ENCODE data around the gene GRK5. TPM values are rescaled to one million over a fixed set of nuclear protein-coding genes. Genes with fewer than 3 reads are reported as not detected.
A peak's percentile ranks its signal among the peaks of the same experiment; 100 is the strongest.

GRK5 gene
- total RNA-seq, 5 donors from 2014 or later (not counting 1 experiment from before 2014, with no cell fraction given) = 21.7 to 36.8 (median 30.6) TPM

DNA sequence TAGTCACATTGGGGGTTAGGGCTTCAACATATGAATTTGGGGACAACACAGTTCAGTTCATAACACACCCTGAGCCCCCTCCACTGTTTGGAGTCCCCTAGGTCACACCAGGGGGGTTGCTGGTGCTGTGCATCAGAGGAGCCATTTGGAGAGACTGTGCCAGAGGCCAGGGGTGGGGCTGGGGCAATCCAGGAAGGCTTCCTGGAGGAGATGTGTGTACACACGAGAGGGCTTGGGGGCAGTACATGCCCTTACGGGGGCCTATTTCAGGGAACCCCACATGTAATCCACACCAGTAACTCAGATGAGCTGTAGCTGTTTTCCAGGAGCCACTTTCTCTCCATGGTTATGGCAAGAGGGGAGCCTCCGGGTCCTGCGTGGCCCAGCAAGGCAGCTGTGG lies 151.7 kb downstream of the GRK5 start:
- POLR2A ChIA-PET = no interaction called here
- Histone ChIP-seq H3K4me3 (ENCODE audit: control insufficient read depth in 1 of 2, extremely low read depth in 1 of 2, low read length in 1 of 2) (no peak overlapping the region), H3K27me3 (replicated peaks in 1 of 2; ENCODE audit: control insufficient read depth in 2 of 2, extremely low read depth in 1 of 2, insufficient read depth in 2 of 2, low read length in 1 of 2) (no peaks in the 10 kb centered on the region), H3K9me3 (peaks cover 2% of the 10 kb centered on the region), H3K4me1 (ENCODE audit: control insufficient read depth in 1 of 2, extremely low read depth in 1 of 2, insufficient read depth in 2 of 2, low read length in 2 of 2) (peaks cover 0 to 15% of the 10 kb centered on the region in 2 experiments), H3K36me3 (ENCODE audit: control insufficient read depth in 2 of 2, extremely low read depth in 1 of 2, insufficient read depth in 1 of 2, low read length in 1 of 2) (no peaks in the 10 kb centered on the region), H3K27ac (ENCODE audit: low read length) (no peak overlapping the region)
- H3K4me3 Mint-ChIP-seq = no peak overlapping the region
- peaks cover 39% of the 10 kb centered on the region for H3K36me3 Mint-ChIP-seq
- 100% methylated on average over 2 of the region's 4 CpGs for WGBS (ENCODE audit: insufficient coverage)
- H3K27ac Mint-ChIP-seq = no peak overlapping the region
- DNase-seq (no peak), ATAC-seq (replicated peaks in 1 of 4) (no peak)
- H3K27me3 Mint-ChIP-seq = no peaks in the 10 kb centered on the region
- peaks cover 11 to 17% (median 14%) of the 10 kb centered on the region in 3 donors for H3K4me1 Mint-ChIP-seq
- CTCF ChIA-PET = no interaction called here
- peaks cover 3 to 12% (median 10%) of the 10 kb centered on the region in 3 donors for H3K9me3 Mint-ChIP-seq

DNA sequence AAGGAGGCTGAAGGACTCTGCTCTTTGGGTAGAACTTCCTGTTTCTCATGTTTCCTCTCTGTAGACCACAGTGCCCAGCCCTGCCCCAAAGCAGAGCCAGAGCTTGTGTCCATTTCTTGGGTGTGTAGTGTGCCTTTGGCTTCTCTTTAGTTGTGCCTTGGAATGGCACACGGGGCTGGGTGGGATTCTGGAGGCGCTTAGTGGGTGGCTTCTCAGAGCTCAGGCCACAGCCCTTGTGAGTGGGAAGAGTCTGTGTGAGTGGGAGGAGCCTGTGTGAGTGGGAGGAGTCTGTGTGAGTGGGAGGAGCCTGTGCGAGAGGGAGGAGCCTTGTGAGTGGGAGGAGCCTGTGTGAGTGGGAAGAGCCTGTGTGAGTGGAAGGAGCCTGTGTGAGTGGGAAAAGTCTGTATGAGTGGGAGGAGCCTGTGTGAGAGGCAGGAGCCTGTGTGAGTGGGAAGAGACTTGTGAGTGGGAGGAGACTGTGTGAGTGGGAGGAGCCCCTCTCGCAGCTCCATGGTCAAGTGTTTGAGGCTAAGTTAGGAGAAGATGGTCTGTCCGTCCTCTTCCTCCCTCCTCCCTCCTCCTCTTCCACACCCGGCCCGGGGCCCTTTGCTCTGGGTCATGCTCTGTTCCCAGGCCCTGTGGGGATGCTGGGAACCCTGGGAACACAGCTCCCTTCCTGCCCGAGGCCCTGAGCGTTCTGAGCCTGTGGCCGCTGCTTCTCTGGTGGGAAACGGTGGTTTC lies 153.0 kb downstream of the GRK5 start:
- Mint-ChIP-seq H3K27ac (no peak overlapping the region), H3K36me3 (peaks cover 45% of the 10 kb centered on the region), H3K27me3 (no peaks in the 10 kb centered on the region), H3K4me3 (no peak overlapping the region), H3K4me1 (peaks cover 11 to 25% (median 17%) of the 10 kb centered on the region in 3 donors), H3K9me3 (peaks cover 3 to 12% (median 10%) of the 10 kb centered on the region in 3 donors)
- Histone ChIP-seq H3K27ac (ENCODE audit: low read length) (no peak overlapping the region), H3K36me3 (ENCODE audit: control insufficient read depth in 2 of 2, extremely low read depth in 1 of 2, insufficient read depth in 1 of 2, low read length in 1 of 2) (peaks cover 0 to 2% of the 10 kb centered on the region in 2 donors), H3K9me3 (peaks cover 2% of the 10 kb centered on the region), H3K4me1 (ENCODE audit: control insufficient read depth in 1 of 2, extremely low read depth in 1 of 2, insufficient read depth in 2 of 2, low read length in 2 of 2) (peaks cover 0 to 15% of the 10 kb centered on the region in 2 experiments), H3K4me3 (ENCODE audit: control insufficient read depth in 1 of 2, extremely low read depth in 1 of 2, low read length in 1 of 2) (no peak overlapping the region), H3K27me3 (replicated peaks in 1 of 2; ENCODE audit: control insufficient read depth in 2 of 2, extremely low read depth in 1 of 2, insufficient read depth in 2 of 2, low read length in 1 of 2) (no peaks in the 10 kb centered on the region)
- POLR2A ChIA-PET = no interaction called here
- DNase-seq (peak in 6 of 35 experiments; percentile 4 to 37 (median 7)), ATAC-seq (replicated peaks in 1 of 4) (peak in 3 of 4 experiments; percentile 40 to 61 (median 40))
- 87% methylated on average over 9 of the region's 11 CpGs for WGBS (ENCODE audit: insufficient coverage)
- CTCF ChIA-PET = no interaction called here

DNA sequence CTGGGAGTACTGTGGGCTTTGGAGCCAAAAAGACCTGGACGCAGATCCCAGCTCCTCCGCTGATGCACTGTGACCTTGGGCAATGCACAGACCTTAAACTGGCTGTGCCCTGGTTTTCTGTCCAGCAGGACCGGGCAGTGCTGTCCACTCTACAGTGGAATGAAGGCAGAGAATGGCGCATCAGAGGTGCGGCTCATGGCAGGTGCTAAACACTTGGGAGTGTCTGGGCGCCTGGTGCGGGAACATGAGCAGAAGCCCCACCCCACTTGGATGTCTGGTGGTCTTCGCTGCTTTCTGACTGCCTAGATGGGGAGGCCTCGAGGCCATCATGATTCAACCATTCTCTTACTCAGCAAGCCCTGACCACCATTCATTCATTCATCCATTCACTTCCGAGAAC lies 153.7 kb downstream of the GRK5 start:
- Histone ChIP-seq H3K27ac (ENCODE audit: low read length) (no peak overlapping the region), H3K27me3 (replicated peaks in 1 of 2; ENCODE audit: control insufficient read depth in 2 of 2, extremely low read depth in 1 of 2, insufficient read depth in 2 of 2, low read length in 1 of 2) (no peaks in the 10 kb centered on the region), H3K9me3 (no peaks in the 10 kb centered on the region), H3K4me1 (ENCODE audit: control insufficient read depth in 1 of 2, extremely low read depth in 1 of 2, insufficient read depth in 2 of 2, low read length in 2 of 2) (peaks cover 0 to 15% of the 10 kb centered on the region in 2 experiments), H3K4me3 (ENCODE audit: control insufficient read depth in 1 of 2, extremely low read depth in 1 of 2, low read length in 1 of 2) (no peak overlapping the region), H3K36me3 (ENCODE audit: control insufficient read depth in 2 of 2, extremely low read depth in 1 of 2, insufficient read depth in 1 of 2, low read length in 1 of 2) (peaks cover 0 to 2% of the 10 kb centered on the region in 2 donors)
- ATAC-seq (replicated peaks in 1 of 4) (no peak), DNase-seq (no peak)
- Mint-ChIP-seq H3K27ac (no peak overlapping the region), H3K27me3 (no peaks in the 10 kb centered on the region), H3K9me3 (peaks cover 3 to 6% (median 5%) of the 10 kb centered on the region in 3 donors), H3K4me1 (peaks cover 11 to 29% (median 17%) of the 10 kb centered on the region in 3 donors), H3K4me3 (no peak overlapping the region), H3K36me3 (peaks cover 44% of the 10 kb centered on the region)
- 98% methylated on average over 7 of the region's 10 CpGs for WGBS (ENCODE audit: insufficient coverage)
- POLR2A ChIA-PET = no interaction called here
- CTCF ChIA-PET = no interaction called here

DNA sequence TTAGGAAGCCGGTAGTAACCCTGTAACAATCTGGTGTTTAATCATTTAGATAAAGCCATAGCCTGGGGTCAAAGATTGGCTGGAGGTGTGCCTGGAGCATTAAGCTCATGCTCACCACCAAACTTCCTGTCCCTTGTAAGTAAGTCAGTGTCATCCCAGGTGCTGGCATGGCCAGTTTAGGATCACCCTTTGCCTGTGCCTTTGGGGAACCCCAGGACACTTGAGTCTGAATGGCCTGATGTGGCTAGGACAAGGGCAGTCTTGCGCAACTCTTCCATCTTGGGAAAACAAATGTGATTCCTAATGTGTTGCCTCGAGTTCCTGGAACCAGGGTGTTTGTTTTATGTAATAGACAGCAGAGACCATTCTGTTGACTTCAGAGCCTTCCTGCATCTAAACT lies 154.8 kb downstream of the GRK5 start:
- H3K4me3 Mint-ChIP-seq = no peak overlapping the region
- Histone ChIP-seq H3K4me1 (ENCODE audit: control insufficient read depth in 1 of 2, extremely low read depth in 1 of 2, insufficient read depth in 2 of 2, low read length in 2 of 2) (peaks cover 0 to 15% of the 10 kb centered on the region in 2 experiments), H3K36me3 (ENCODE audit: control insufficient read depth in 2 of 2, extremely low read depth in 1 of 2, insufficient read depth in 1 of 2, low read length in 1 of 2) (peaks cover 0 to 2% of the 10 kb centered on the region in 2 donors), H3K4me3 (ENCODE audit: control insufficient read depth in 1 of 2, extremely low read depth in 1 of 2, low read length in 1 of 2) (no peak overlapping the region), H3K9me3 (no peaks in the 10 kb centered on the region), H3K27ac (ENCODE audit: low read length) (no peak overlapping the region), H3K27me3 (replicated peaks in 1 of 2; ENCODE audit: control insufficient read depth in 2 of 2, extremely low read depth in 1 of 2, insufficient read depth in 2 of 2, low read length in 1 of 2) (no peaks in the 10 kb centered on the region)
- H3K4me1 Mint-ChIP-seq = peaks cover 13 to 23% (median 20%) of the 10 kb centered on the region in 3 donors
- ChIA-PET POLR2A (no interaction called here), CTCF (no interaction called here)
- no peaks in the 10 kb centered on the region for H3K27me3 Mint-ChIP-seq
- 100% methylated on average over 1 of the region's 3 CpGs for WGBS (ENCODE audit: insufficient coverage)
- ATAC-seq (replicated peaks in 1 of 4) (no peak), DNase-seq (no peak)
- H3K9me3 Mint-ChIP-seq = peaks cover 0 to 3% (median 0%) of the 10 kb centered on the region in 3 donors
- no peak overlapping the region for H3K27ac Mint-ChIP-seq
- peaks cover 33% of the 10 kb centered on the region for H3K36me3 Mint-ChIP-seq

DNA sequence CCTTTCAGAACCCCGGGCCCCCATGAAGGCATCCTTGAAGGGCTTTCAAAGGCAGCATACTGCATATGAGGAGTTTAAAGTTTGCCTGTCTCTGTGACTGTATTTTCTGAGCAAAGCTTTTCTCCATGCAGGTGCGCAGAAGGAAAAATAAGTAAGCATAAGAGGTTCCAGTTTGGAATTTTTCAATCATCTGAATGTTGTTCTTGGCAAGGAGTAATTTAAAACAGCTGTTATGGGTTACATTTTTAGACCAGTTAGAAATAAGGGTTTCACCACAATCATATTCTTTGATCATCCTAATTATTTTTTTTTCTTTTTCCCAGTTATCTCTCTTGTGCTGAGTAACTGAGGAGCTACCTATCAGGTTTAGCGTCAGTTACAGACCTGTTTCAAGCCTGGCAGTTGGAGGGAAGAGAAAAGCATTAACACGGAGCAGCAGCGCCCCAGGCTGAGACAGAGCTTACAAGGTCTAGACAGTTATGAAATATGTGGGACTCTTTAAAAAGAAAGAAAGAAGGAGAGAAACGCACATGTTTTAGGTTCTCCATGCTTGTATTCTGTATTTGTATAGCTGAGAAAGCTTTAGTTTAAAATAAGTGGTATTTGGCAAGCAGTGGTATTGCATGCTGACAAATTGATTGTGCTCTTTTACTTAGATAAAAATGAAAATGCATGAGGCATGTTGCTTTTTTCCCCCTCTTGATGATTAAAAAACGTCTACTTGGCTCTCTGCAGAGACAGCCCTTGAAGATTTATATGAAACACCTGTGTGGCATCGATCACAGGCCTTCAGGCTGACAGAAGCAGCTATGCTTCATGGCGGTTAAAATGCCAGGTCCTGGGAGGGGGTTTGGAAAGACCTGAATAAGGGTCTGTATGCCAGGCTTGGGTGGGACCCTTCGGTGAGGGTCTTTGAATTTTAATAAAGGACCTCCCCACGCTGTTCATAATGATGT lies 157.6 kb downstream of the GRK5 start:
- Mint-ChIP-seq H3K4me3 (no peak overlapping the region), H3K27ac (no peak overlapping the region), H3K36me3 (peaks cover 28% of the 10 kb centered on the region), H3K9me3 (peaks cover 0 to 3% (median 0%) of the 10 kb centered on the region in 3 donors), H3K4me1 (peaks cover 18 to 26% (median 25%) of the 10 kb centered on the region in 3 donors), H3K27me3 (no peaks in the 10 kb centered on the region)
- H3K27me3 ChIP-seq (replicated peaks in 1 of 2; ENCODE audit: control insufficient read depth in 2 of 2, extremely low read depth in 1 of 2, insufficient read depth in 2 of 2, low read length in 1 of 2) = no peaks in the 10 kb centered on the region
- POLR2A ChIA-PET = interaction anchor here in 1 of 2 donors (0.6 kb wide), 1 partner anchor 28 kb away, joined by 3 read pairs; no protein-coding TSS in a partner anchor
- CTCF ChIA-PET = interaction anchor here in 1 of 2 donors (1.4 kb wide), 1 partner anchor 156 kb away, joined by 4 read pairs; no protein-coding TSS in a partner anchor
- H3K9me3 ChIP-seq = no peaks in the 10 kb centered on the region
- WGBS (ENCODE audit: insufficient coverage) = 97% methylated on average over 6 of the region's 11 CpGs
- DNase-seq = no peak
- H3K36me3 ChIP-seq (ENCODE audit: control insufficient read depth in 2 of 2, extremely low read depth in 1 of 2, insufficient read depth in 1 of 2, low read length in 1 of 2) = peaks cover 2 to 8% of the 10 kb centered on the region in 2 donors
- ATAC-seq (replicated peaks in 1 of 4) = no peak
- H3K4me1 ChIP-seq (ENCODE audit: control insufficient read depth in 1 of 2, extremely low read depth in 1 of 2, insufficient read depth in 2 of 2, low read length in 2 of 2) = peaks cover 0 to 15% of the 10 kb centered on the region in 2 experiments
- no peak overlapping the region for H3K4me3 ChIP-seq (ENCODE audit: control insufficient read depth in 1 of 2, extremely low read depth in 1 of 2, low read length in 1 of 2)
- no peak overlapping the region for H3K27ac ChIP-seq (ENCODE audit: low read length)
